GM10847 (cell line): Measurements from ENCODE around the gene SLC17A9.

Experiments used
- POLR2A ChIP-seq: IDR thresholded peaks from 2 replicates; pipeline ENCODE4 v1.6.1; 2011; ENCODE audit not compliant: insufficient read length; ENCODE audit errors: extremely low read depth

The SLC17A9 gene

GRCh38 chr20:62914970-62915457 is 37.5 kb upstream of the SLC17A9 start:
- no peak for TF ChIP-seq POLR2A

- no peak for TF ChIP-seq POLR2A
Measured at GRCh38 chr20:62916703-62917476, 35.6 kb upstream of the SLC17A9 start.

GRCh38 chr20:62917720-62918119 is 34.8 kb upstream of the SLC17A9 start:
- TF ChIP-seq POLR2A, result no peak

GRCh38 chr20:62918147-62918546 is 34.4 kb upstream of the SLC17A9 start:
- no peak for TF ChIP-seq POLR2A

GRCh38 chr20:62918831-62919230 is 33.7 kb upstream of the SLC17A9 start:
- TF ChIP-seq POLR2A, result no peak

- TF ChIP-seq POLR2A, result no peak
Measured at GRCh38 chr20:62920039-62920645, 32.4 kb upstream of the SLC17A9 start.

- no peak for TF ChIP-seq POLR2A
Measured at GRCh38 chr20:62921119-62921687, 31.3 kb upstream of the SLC17A9 start.

- no peak for TF ChIP-seq POLR2A
Measured at GRCh38 chr20:62922451-62922921, 30.0 kb upstream of the SLC17A9 start.

- TF ChIP-seq POLR2A, result no peak
Measured at GRCh38 chr20:62923669-62924441, 28.7 kb upstream of the SLC17A9 start.

- TF ChIP-seq POLR2A, result no peak
Measured at GRCh38 chr20:62924442-62925075, 27.9 kb upstream of the SLC17A9 start.

- no peak for TF ChIP-seq POLR2A
Measured at GRCh38 chr20:62925076-62925419, 27.5 kb upstream of the SLC17A9 start.

GRCh38 chr20:62925420-62926228 is 26.9 kb upstream of the SLC17A9 start:
- TF ChIP-seq POLR2A, result no peak

GRCh38 chr20:62926229-62927127 is 26.0 kb upstream of the SLC17A9 start, which contains the start of gene DIDO1:
Gene DIDO1 (minus strand): TSS chr20:62926505.
- peak; percentile 50 for TF ChIP-seq POLR2A

GRCh38 chr20:62927128-62927705 is 25.3 kb upstream of the SLC17A9 start:
- TF ChIP-seq POLR2A, result no peak
